ENCODE data around the gene MAN2B1.

DNA sequence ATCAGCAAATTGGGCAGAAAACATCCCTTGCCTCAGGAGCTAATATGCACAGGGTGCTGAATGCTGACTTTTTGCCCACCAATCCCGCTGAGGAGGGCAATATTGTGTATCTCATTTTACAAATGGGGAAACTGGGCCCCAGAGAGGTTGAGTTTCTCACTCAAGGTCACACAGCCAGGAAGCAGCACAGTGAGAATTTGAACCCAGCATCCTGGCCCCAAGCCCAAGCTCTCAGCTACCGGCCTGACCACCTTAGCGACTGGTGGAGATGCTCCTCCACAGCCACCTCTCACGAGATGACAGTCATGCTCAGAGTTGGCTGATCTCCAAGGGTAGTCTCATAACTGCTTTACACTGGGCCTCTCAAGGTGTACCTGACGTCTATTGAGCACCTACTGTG is 26.4 kb upstream of the MAN2B1 start:
- TF ChIP-seq, protein P1, sequence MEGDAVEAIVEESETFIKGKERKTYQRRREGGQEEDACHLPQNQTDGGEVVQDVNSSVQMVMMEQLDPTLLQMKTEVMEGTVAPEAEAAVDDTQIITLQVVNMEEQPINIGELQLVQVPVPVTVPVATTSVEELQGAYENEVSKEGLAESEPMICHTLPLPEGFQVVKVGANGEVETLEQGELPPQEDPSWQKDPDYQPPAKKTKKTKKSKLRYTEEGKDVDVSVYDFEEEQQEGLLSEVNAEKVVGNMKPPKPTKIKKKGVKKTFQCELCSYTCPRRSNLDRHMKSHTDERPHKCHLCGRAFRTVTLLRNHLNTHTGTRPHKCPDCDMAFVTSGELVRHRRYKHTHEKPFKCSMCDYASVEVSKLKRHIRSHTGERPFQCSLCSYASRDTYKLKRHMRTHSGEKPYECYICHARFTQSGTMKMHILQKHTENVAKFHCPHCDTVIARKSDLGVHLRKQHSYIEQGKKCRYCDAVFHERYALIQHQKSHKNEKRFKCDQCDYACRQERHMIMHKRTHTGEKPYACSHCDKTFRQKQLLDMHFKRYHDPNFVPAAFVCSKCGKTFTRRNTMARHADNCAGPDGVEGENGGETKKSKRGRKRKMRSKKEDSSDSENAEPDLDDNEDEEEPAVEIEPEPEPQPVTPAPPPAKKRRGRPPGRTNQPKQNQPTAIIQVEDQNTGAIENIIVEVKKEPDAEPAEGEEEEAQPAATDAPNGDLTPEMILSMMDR (IDR thresholded peaks at IDR 0.05; ENCODE audit: low read depth, low read length) = no peak
- no peak for TF ChIP-seq EZH2phosphoT487 (IDR thresholded peaks at IDR 0.05; ENCODE audit: low read depth)
